Chondrocyte (in vitro differentiated cells): ENCODE measurements around the gene AFF3. TPM values are rescaled to one million over a fixed set of nuclear protein-coding genes. Genes with fewer than 3 reads are reported as not detected.

ENCODE experiments used
- DNase-seq: peaks from one replicate; pipeline ENCODE4 v3.0.0; 2021; ENCODE audit warnings: mixed read lengths, low spot score
- H3K27ac Mint-ChIP-seq: one replicate; pipeline ENCODE4 v1.8.0; 2021; ENCODE audit warnings: mild to moderate bottlenecking, moderate library complexity, mixed read lengths; ENCODE audit not compliant: unreplicated experiment
- H3K27me3 Mint-ChIP-seq: 2 replicates; pipeline ENCODE4 v1.8.0; 2021; ENCODE audit warnings: low read depth, mixed read lengths
- H3K36me3 Mint-ChIP-seq: 2 replicates; pipeline ENCODE4 v1.8.0; 2021; ENCODE audit warnings: low read depth, mixed read lengths
- H3K4me1 Mint-ChIP-seq: 2 replicates; pipeline ENCODE4 v1.8.0; 2021; ENCODE audit warnings: low read depth, mild to moderate bottlenecking, mixed read lengths
- H3K4me3 Mint-ChIP-seq: one replicate; pipeline ENCODE4 v1.8.0; 2021; ENCODE audit warnings: mild to moderate bottlenecking, moderate library complexity, mixed read lengths; ENCODE audit not compliant: unreplicated experiment
- H3K9me3 Mint-ChIP-seq: 2 replicates; pipeline ENCODE4 v1.8.0; 2021; ENCODE audit warnings: low read depth, mixed read lengths
- total RNA-seq: library from RNA; stranded (reverse); gene quantifications from 3 replicates; pipeline ENCODE4 v1.2.1, GENCODE V29; 2021
- TF ChIP-seq, protein P1 (sequence below): fragments of 200-600 bp; sonication (generic); IDR thresholded peaks from 2 replicates; pipeline ENCODE4 v1.5.0; 2021; ENCODE audit warnings: antibody characterized with exemption, mild to moderate bottlenecking, moderate library complexity

AFF3 gene
- total RNA-seq, 1 donor from 2014 or later = 127 TPM

GRCh38 chr2:100148883-100149282, 6.5 kb upstream of the AFF3 start:
- H3K9me3 Mint-ChIP-seq = peaks cover 9% of the 10 kb centered on the region
- no peaks in the 10 kb centered on the region for H3K27me3 Mint-ChIP-seq
- H3K36me3 Mint-ChIP-seq = peaks cover 2% of the 10 kb centered on the region
- H3K4me3 Mint-ChIP-seq = no peak overlapping the region
- TF ChIP-seq, protein P1, sequence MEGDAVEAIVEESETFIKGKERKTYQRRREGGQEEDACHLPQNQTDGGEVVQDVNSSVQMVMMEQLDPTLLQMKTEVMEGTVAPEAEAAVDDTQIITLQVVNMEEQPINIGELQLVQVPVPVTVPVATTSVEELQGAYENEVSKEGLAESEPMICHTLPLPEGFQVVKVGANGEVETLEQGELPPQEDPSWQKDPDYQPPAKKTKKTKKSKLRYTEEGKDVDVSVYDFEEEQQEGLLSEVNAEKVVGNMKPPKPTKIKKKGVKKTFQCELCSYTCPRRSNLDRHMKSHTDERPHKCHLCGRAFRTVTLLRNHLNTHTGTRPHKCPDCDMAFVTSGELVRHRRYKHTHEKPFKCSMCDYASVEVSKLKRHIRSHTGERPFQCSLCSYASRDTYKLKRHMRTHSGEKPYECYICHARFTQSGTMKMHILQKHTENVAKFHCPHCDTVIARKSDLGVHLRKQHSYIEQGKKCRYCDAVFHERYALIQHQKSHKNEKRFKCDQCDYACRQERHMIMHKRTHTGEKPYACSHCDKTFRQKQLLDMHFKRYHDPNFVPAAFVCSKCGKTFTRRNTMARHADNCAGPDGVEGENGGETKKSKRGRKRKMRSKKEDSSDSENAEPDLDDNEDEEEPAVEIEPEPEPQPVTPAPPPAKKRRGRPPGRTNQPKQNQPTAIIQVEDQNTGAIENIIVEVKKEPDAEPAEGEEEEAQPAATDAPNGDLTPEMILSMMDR = no peak
- no peak for DNase-seq
- no peak overlapping the region for H3K27ac Mint-ChIP-seq
- H3K4me1 Mint-ChIP-seq = no peaks in the 10 kb centered on the region

DNA sequence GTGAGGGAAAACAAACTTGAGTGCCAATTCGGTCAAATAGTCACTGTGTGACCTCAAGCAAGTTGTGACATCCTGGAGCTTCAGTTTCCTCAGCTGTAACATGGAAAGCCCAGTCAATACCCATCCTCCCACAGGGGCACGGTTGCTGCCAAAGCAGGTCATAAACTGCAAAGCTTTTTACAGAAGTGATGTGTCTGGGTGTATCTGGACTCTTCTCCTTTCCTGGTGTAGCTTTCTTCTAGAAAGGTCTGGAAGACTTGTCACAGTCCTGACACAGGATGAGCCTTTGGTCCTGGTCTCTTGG, 4.2 kb upstream of the AFF3 start:
- H3K27ac Mint-ChIP-seq = no peak overlapping the region

DNA sequence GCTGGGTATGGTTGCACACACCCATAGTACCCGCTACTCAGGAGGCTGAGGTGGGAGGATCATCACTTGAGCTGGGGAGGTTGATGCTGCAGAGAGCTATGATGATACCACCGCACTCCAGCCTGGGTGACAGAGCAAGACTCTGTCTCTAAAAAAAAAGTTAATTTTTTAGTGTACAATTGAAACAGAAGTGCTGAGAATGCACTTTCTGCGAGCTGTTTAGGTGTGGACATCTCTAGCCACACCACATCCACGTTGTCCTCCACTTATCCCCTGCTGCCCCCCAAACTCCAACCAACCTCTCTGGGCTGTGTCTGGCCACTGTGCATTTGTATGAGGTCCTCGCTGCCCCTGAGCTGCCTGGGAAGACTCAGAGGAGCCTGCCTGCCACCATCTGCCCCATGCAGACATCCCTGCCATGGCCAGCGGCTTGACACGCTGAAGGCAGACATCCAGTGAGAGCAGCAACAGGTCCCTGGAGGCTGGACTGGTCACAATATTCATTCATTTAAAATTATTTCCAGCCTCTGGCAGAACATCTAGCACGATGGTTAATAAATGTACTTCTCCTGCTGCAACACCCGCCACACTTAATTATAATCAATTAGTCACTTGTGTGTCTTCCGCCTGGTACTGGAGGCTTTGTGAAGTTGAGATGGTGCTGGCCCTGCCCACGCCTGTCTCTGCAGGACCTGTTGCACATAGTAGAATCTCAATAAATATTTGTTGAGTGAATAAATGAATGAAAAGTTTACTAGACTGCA, 3.7 kb upstream of the AFF3 start:
- no peak for DNase-seq
- TF ChIP-seq, protein P1 = no peak
- Mint-ChIP-seq H3K4me1 (no peaks in the 10 kb centered on the region), H3K27ac (no peak overlapping the region), H3K27me3 (no peaks in the 10 kb centered on the region), H3K36me3 (no peaks in the 10 kb centered on the region), H3K4me3 (no peak overlapping the region), H3K9me3 (peaks cover 8% of the 10 kb centered on the region)

More for the DNA sequence above, 4.2 kb upstream of the AFF3 start:
- Mint-ChIP-seq H3K4me3 (no peak overlapping the region), H3K27me3 (no peaks in the 10 kb centered on the region), H3K9me3 (peaks cover 11% of the 10 kb centered on the region), H3K4me1 (no peaks in the 10 kb centered on the region), H3K36me3 (no peaks in the 10 kb centered on the region)
- DNase-seq = no peak
- TF ChIP-seq, protein P1 = no peak

GRCh38 chr2:100143286-100143685, 896 bp upstream of the AFF3 start:
- TF ChIP-seq, protein P1 = no peak
- Mint-ChIP-seq H3K9me3 (peaks cover 6% of the 10 kb centered on the region), H3K27ac (no peak overlapping the region), H3K36me3 (no peaks in the 10 kb centered on the region), H3K27me3 (no peaks in the 10 kb centered on the region), H3K4me1 (no peaks in the 10 kb centered on the region), H3K4me3 (no peak overlapping the region)
- no peak for DNase-seq

- Mint-ChIP-seq H3K27ac (no peak overlapping the region), H3K4me3 (no peak overlapping the region), H3K9me3 (peaks cover 6% of the 10 kb centered on the region), H3K36me3 (no peaks in the 10 kb centered on the region), H3K4me1 (no peaks in the 10 kb centered on the region), H3K27me3 (no peaks in the 10 kb centered on the region)
- TF ChIP-seq, protein P1 = no peak
- no peak for DNase-seq
Measured at GRCh38 chr2:100141906-100142305, 484 bp downstream of the AFF3 start.
